GM10248 (cell line): ENCODE results near the gene IFNA21.
"Not testable (repeated sequence)": the region's sequence is repeated elsewhere in the genome, so short reads cannot be mapped to it uniquely, and the experiment has no call there.

ENCODE experiments used
- CTCF ChIA-PET: fragments of 300-600 bp; sonication (Branson Sonifier 250); formaldehyde crosslinking; extraction: SDS; loops from one replicate; lab custom pipeline; 2021; ENCODE audit warnings: antibody characterized with exemption; lab: Yijun Ruan, JAX
- POLR2A ChIA-PET: fragments of 350-650 bp; sonication (Branson Sonifier 250); formaldehyde crosslinking; extraction: SDS; loops from one replicate; lab custom pipeline; 2020; ENCODE audit warnings: antibody characterized with exemption; lab: Yijun Ruan, JAX
- DNase-seq: peaks from one replicate; pipeline ENCODE4 v3.0.0; 2012; ENCODE audit errors: extremely low spot score
- TF ChIP-seq, protein P1 (sequence below): IDR thresholded peaks from 2 replicates; pipeline ENCODE4 v1.5.1; 2012; ENCODE audit warnings: mild to moderate bottlenecking, low read depth; ENCODE audit errors: extremely low read depth, missing control alignments, control extremely low read depth

IFNA21 gene

DNA sequence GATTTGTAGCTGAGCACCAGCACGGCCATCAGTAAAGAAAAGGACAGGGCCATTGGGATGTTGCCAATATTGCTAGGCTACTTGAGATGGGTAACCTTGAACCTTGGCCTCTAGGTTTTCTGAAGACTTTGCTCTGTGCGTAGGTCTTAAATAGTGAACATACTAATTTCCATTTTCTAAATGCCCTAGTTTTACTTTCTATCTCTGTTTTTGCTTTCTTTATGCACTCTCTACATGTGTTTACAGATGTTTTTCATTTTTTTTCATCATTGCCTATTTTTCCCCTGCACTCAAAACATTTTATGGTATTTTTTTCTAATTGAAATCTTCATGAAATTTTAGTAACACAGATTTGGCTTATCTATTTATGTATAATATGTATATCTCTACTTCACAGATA, at the start of gene IFNA21:
Gene IFNA21 (minus strand): TSS at position 101 of the 400 bp plus-strand sequence. CDS start 48 bp downstream, at position 53.
- POLR2A ChIA-PET, DNase-seq: not testable (repeated sequence)
- CTCF ChIA-PET: interaction anchor here (1.3 to 2.2 kb wide), 2 partner anchors 17 to 28 kb away, joined by 5 to 6 read pairs; no protein-coding TSS in a partner anchor

DNA sequence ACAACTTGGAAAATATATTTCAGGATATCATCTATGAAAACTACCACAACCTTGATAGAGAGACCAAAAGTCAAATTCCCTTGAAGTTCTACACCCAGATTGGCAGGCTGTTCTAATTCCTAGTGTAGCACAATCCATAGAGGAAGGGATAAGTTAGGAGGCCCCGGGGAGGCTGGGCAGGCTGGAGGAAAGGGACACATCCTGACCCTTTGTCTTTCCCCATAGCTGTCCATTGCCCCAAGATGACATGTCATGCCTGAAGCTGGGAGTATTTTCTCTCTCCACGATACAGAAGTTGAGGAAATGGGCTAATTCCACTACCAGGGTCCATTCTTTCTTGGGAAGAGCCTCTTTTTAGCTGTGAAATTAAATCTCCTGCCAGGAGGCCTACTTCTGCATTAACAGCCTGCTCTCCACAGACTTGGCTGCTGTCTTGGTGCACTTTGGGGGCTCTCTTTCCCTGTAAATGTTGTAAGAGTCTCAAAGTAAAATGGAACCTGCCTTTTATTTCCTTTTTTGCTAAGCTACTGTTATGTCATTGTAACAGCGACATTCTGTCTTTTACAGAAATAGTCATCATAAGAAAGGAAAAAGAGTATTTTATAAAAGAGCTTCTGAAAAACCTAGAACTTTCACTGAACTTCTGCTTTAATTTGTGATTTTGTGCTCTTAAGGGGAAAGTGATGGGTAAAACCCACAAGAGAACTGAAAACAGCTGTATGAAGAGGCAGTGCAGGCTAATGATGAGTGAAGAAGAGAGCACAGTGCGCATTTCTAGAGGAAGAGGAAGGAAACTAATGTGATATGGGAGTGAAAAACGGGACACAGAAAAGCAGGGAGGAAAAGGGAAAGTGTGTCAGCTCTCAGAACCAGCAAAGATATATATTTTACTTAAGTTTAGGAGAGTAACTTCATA, 47.2 kb upstream of the IFNA21 start:
- DNase-seq: peak; percentile 18
- TF ChIP-seq, protein P1, sequence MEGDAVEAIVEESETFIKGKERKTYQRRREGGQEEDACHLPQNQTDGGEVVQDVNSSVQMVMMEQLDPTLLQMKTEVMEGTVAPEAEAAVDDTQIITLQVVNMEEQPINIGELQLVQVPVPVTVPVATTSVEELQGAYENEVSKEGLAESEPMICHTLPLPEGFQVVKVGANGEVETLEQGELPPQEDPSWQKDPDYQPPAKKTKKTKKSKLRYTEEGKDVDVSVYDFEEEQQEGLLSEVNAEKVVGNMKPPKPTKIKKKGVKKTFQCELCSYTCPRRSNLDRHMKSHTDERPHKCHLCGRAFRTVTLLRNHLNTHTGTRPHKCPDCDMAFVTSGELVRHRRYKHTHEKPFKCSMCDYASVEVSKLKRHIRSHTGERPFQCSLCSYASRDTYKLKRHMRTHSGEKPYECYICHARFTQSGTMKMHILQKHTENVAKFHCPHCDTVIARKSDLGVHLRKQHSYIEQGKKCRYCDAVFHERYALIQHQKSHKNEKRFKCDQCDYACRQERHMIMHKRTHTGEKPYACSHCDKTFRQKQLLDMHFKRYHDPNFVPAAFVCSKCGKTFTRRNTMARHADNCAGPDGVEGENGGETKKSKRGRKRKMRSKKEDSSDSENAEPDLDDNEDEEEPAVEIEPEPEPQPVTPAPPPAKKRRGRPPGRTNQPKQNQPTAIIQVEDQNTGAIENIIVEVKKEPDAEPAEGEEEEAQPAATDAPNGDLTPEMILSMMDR: peak; percentile 60
- CTCF ChIA-PET: interaction anchor here (0.6 to 1.7 kb wide), 12 partner anchors 15 to 581 kb away, joined by 3 to 6 read pairs (median 3); partner anchors contain the start of gene IFNA17
- POLR2A ChIA-PET: not testable (repeated sequence)

DNA sequence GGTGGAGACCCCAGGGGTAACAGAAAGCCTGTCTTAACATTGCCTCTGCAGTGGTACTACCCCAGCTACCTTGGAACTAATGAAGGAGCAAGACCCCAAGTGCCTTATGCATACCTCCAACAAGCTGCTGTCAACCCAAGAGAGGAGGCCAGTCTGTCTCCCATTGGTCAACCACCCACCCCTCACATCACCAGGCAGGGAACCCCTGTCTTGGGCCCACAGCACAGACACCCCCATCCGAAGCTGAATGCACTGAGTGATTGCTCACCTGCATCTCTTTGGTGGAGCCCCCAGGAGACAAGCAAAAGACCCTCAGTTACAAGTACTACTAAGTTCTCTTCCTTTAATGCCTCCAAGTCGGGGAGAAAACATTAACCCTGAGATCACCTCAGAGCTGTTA, 45.7 kb upstream of the IFNA21 start:
- DNase-seq, POLR2A ChIA-PET: not testable (repeated sequence)
- CTCF ChIA-PET: interaction anchor here (1.2 to 1.7 kb wide), 3 partner anchors 117 to 576 kb away, joined by 3 to 6 read pairs (median 4); no protein-coding TSS in a partner anchor

DNA sequence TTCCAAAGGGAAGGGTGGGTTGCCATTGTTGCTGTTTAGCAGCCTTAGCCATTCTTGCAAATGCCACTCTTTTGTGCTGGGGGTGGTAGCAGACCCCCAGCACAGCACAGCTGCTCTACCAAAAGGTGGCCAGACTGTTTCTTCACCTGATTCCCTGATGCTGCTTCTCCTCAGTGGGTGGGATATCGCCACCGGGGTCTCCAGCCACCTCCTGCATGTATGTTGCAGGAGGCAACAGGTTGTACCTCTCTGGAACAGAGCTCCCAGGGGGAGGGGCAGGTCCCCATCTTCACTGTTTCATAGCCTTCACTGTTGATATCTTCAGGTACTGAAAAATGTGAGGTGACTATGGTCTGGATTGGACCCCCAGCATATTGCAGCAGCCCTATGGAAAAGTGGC, 44.3 kb upstream of the IFNA21 start:
- POLR2A ChIA-PET: not testable (repeated sequence)
- CTCF ChIA-PET: interaction anchor here (1.7 to 2.6 kb wide), 2 partner anchors 16 to 577 kb away, joined by 7 to 9 read pairs; no protein-coding TSS in a partner anchor

DNA sequence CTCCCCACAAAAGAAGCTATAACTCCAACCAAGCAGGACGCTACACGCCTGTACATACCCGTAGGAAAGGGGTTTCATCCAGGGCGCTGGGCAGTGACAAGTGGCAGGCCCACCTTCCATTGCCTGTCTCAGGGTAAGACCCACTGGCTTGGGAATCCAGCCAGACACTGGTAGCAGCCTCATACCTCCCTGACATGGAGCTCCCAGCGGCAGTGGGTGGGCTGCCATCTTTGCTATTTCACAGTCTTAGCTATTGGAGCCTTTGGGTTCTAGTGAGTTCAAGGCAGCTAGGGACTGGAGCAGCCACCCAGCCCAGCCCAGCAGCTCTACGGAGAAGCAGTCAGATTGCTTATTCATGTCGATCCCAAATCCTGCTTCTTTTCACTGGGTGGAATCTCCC, 43.9 kb upstream of the IFNA21 start:
- ChIA-PET CTCF (interaction anchor here (0.9 to 2.6 kb wide), 3 partner anchors 15 to 578 kb away, joined by 3 to 9 read pairs (median 7); no protein-coding TSS in a partner anchor), POLR2A (no interaction called here)
- TF ChIP-seq, protein P1: no peak
- no peak for DNase-seq

More for the DNA sequence above, 44.3 kb upstream of the IFNA21 start:
- DNase-seq: not testable (repeated sequence)

DNA sequence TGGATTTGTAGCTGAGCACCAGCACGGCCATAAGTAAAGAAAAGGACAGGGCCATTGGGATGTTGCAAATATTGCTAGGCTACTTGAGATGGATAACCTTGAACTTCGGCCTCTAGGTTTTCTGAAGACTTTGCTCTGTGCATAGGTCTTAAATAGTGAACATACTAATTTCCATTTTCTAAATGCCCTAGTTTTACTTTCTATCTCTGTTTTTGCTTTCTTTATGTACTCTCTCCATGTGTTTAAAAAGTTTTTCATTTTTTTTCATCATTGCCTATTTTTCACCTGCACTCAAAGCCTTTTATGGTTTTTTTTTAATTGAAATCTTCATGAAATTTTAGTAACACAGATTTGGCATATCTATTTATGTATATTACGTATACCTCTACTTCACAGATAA, 40.6 kb upstream of the IFNA21 start, which contains the start of gene IFNA10:
Gene IFNA10 (minus strand): TSS at position 101 of the 400 bp plus-strand sequence. CDS start 46 bp downstream, at position 55.
- CTCF ChIA-PET: interaction anchor here (1.5 kb wide), 1 partner anchor 12 kb away, joined by 5 read pairs; no protein-coding TSS in a partner anchor
- DNase-seq, POLR2A ChIA-PET: not testable (repeated sequence)

DNA sequence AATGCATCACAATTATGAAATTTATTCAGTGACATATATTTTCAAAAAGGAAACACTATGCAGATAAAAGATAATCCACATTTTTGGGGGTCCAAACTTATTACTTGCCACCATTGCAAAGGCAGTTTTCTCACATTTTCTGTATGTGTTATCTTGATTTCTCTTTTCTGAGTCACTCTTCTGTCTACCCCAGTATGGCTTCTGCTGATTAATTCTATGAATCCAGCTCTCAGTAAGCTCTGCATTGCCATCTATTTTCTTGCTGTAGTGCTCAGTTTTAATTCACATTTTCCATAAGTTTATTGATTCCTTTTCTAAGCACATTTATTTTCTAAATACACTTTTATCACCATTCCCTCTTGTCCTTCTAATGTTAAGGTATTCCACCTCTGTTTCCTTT, 38.7 kb upstream of the IFNA21 start:
- no peak for DNase-seq
- TF ChIP-seq, protein P1: no peak
- POLR2A ChIA-PET: no interaction called here
- CTCF ChIA-PET: no interaction called here

DNA sequence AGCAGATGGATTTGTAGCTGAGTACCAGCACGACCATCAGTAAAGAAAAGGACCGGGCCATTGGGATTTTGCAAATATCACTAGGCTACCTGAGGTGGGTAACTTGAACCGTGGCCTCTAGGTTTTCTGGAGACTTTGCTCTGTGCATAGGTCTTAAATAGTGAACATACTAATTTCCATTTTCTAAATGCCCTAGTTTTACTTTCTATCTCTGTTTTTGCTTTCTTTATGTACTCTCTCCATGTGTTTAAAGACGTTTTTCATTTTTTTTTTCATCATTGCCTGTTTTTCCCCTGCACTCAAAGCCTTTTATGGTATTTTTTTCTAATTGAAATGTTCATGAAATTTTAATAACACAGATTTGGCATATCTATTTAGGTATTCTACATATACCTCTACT, 35.6 kb upstream of the IFNA21 start, which contains the start of gene IFNA7:
Gene IFNA7 (minus strand): TSS at position 101 of the 400 bp plus-strand sequence. CDS start 40 bp downstream, at position 61.
- DNase-seq, POLR2A ChIA-PET: not testable (repeated sequence)
- CTCF ChIA-PET: interaction anchor here (1.0 kb wide), 1 partner anchor 587 kb away, joined by 3 read pairs; no protein-coding TSS in a partner anchor
